ENCODE data around the gene CTU2. TPM values are rescaled to one million over a fixed set of nuclear protein-coding genes. Genes with fewer than 3 reads are reported as not detected.

The CTU2 gene
- total and polyA plus RNA-seq, 2 donors (not counting 1 experiment from before 2014, with no cell fraction given): 18.4 to 23.7 TPM

GRCh38 chr16:88690341-88691128 is 15.8 kb upstream of the CTU2 start:
- Histone ChIP-seq H3K9me3 (ENCODE audit: control extremely low read depth in 1 of 3, control insufficient read depth in 2 of 3, insufficient read depth in 1 of 3, low read length in 2 of 3) (peaks cover 0 to 4% (median 0%) of the 10 kb centered on the region in 3 donors), H4K20me1 (ENCODE audit: control insufficient read depth, insufficient read depth, low read length, poor library complexity, severe bottlenecking) (peaks cover 11% of the 10 kb centered on the region), H3K4me3 (ENCODE audit: control extremely low read depth in 1 of 5, extremely low read depth in 1 of 5, insufficient read depth in 1 of 5, low read depth in 2 of 5, low read length in 4 of 5) (no peak overlapping the region), H3K27ac (ENCODE audit: low read length in 2 of 2) (no peak overlapping the region), H3K4me1 (ENCODE audit: control insufficient read depth in 2 of 2, insufficient read depth in 2 of 2, low read length in 2 of 2) (peaks cover 25 to 48% of the 10 kb centered on the region in 2 donors), H3K36me3 (replicated peaks in 1 of 2; ENCODE audit: control extremely low read depth in 1 of 2, control insufficient read depth in 1 of 2, extremely low read depth in 1 of 2, insufficient read depth in 2 of 2, low read length in 1 of 2) (peaks cover 0 to 6% of the 10 kb centered on the region in 2 experiments), H2AFZ (ENCODE audit: insufficient read depth, low read depth, low read length, poor library complexity, severe bottlenecking) (no peak overlapping the region), H3K79me2 (ENCODE audit: control insufficient read depth, insufficient read depth, low read length) (peaks cover 8% of the 10 kb centered on the region), H3K4me2 (replicated peaks; ENCODE audit: low read depth, low read length, poor library complexity, severe bottlenecking) (no peak overlapping the region), H3K27me3 (replicated peaks in 1 of 4; ENCODE audit: control extremely low read depth in 1 of 4, control insufficient read depth in 3 of 4, insufficient read depth in 4 of 4, low read length in 3 of 4) (no peaks in the 10 kb centered on the region), H3K9ac (ENCODE audit: low read length) (no peak overlapping the region)
- Mint-ChIP-seq H3K27me3 (no peaks in the 10 kb centered on the region), H3K27ac (peak overlapping the region; percentile 66), H3K4me1 (peaks cover 28% of the 10 kb centered on the region), H3K4me3 (no peak overlapping the region), H3K9me3 (ENCODE audit: insufficient read depth) (no peaks in the 10 kb centered on the region)
- ATAC-seq (ENCODE audit: low read depth): no peak
- CTCF ChIA-PET: interaction anchor here (0.7 kb wide), 1 partner anchor 11 kb away, joined by 3 read pairs; no protein-coding TSS in a partner anchor
- TF ChIP-seq EZH2 (IDR thresholded peaks at IDR 0.05; ENCODE audit: borderline replicate concordance, insufficient read depth, low read depth, low read length, poor library complexity, severe bottlenecking) (no peak), CTCF (IDR thresholded peaks at IDR 0.05) (no peak)
- intact Hi-C loops (cut with micrococcal nuclease): no loop called here
- DNase-seq: no peak
- WGBS (ENCODE audit: insufficient coverage): 92% methylated on average over 15 of the region's 21 CpGs
- POLR2A ChIA-PET: no interaction called here
